DND-41 (cell line): ENCODE measurements around the gene PTPN23.

Experiments used
- ATAC-seq: fragments of 200-7000 bp; cut with Tn5 transposase; 3 replicates; pipeline ENCODE4 v1.9.1; 2021; ENCODE audit warnings: low read depth; ENCODE audit not compliant: insufficient read depth
- DNase-seq: peaks from one replicate; pipeline ENCODE4 v3.0.0-alpha.2; 2020
- H2AFZ ChIP-seq: 2 replicates; pipeline ENCODE4 v1.6.0; 2012; ENCODE audit warnings: low read depth, low read length
- H3K27ac ChIP-seq: 2 replicates; pipeline ENCODE4 v1.5.1; 2012; ENCODE audit warnings: low read length, inconsistent platforms
- H3K27me3 ChIP-seq: fragments of 200-600 bp; sonication (generic); 2 replicates; pipeline ENCODE4 v1.6.0; 2012; ENCODE audit warnings: low read length, mild to moderate bottlenecking, inconsistent platforms; ENCODE audit not compliant: insufficient read depth, poor library complexity
- H3K36me3 ChIP-seq: 2 replicates; pipeline ENCODE4 v1.5.1; 2012; ENCODE audit warnings: low read length, inconsistent platforms; ENCODE audit not compliant: insufficient read depth
- H3K4me1 ChIP-seq: 2 replicates; pipeline ENCODE4 v1.5.1; 2012; ENCODE audit warnings: mild to moderate bottlenecking, low read length; ENCODE audit not compliant: insufficient read depth
- H3K4me2 ChIP-seq: 2 replicates; pipeline ENCODE4 v1.6.0; 2012; ENCODE audit warnings: mild to moderate bottlenecking, moderate library complexity, low read length, inconsistent platforms; ENCODE audit not compliant: insufficient read depth
- H3K4me3 ChIP-seq, 2 experiments: fragments of 200-600 bp in 1 of 2; shearing (Covaris generic) in 1 of 2; 2 replicates each; pipeline ENCODE4 v1.5.1; 2012 to 2016; ENCODE audit warnings: inconsistent platforms in 2 of 2, low read length in 2 of 2, mild to moderate bottlenecking in 2 of 2, low read depth in 1 of 2, moderate library complexity in 1 of 2
- H3K79me2 ChIP-seq: 2 replicates; pipeline ENCODE4 v1.6.0; 2012; ENCODE audit warnings: low read length, inconsistent platforms; ENCODE audit not compliant: insufficient read depth
- H3K9ac ChIP-seq: 2 replicates; pipeline ENCODE4 v1.6.0; 2012; ENCODE audit warnings: low read depth, mild to moderate bottlenecking, inconsistent platforms, low read length, moderate library complexity
- H3K9me3 ChIP-seq: 2 replicates; pipeline ENCODE4 v1.5.1; 2012; ENCODE audit warnings: low read length, moderate library complexity, mild to moderate bottlenecking, inconsistent platforms; ENCODE audit not compliant: insufficient read depth, severe bottlenecking
- H4K20me1 ChIP-seq: 2 replicates; pipeline ENCODE4 v1.6.0; 2012; ENCODE audit warnings: low read length; ENCODE audit not compliant: insufficient read depth
- CTCF ChIP-seq: IDR thresholded peaks from 2 replicates; pipeline ENCODE4 v1.5.1; 2012; ENCODE audit warnings: borderline replicate concordance, low read length, moderate library complexity, mild to moderate bottlenecking; ENCODE audit not compliant: poor library complexity, severe bottlenecking; ENCODE audit errors: extremely low read depth
- EZH2 ChIP-seq: IDR thresholded peaks from 3 replicates; pipeline ENCODE4 v1.6.1; 2012; ENCODE audit warnings: borderline replicate concordance, low read depth, mild to moderate bottlenecking, moderate library complexity, low read length, inconsistent platforms; ENCODE audit not compliant: severe bottlenecking

Gene PTPN23

GRCh38 chr3:47394140-47394870 lies 13.5 kb downstream of the PTPN23 start:
- H3K4me2 ChIP-seq = no peak overlapping the region
- H3K4me3 ChIP-seq = no peak overlapping the region
- no peaks in the 10 kb centered on the region for H3K27me3 ChIP-seq
- H2AFZ ChIP-seq = no peak overlapping the region
- ATAC-seq = no peak
- H3K36me3 ChIP-seq = peaks cover 48% of the 10 kb centered on the region
- peaks cover 52% of the 10 kb centered on the region; the same call in 1 of the 2 replicates for H4K20me1 ChIP-seq
- no peaks in the 10 kb centered on the region for H3K9me3 ChIP-seq
- H3K9ac ChIP-seq = no peak overlapping the region
- no peak overlapping the region for H3K27ac ChIP-seq
- DNase-seq = no peak
- H3K4me1 ChIP-seq = no peaks in the 10 kb centered on the region
- H3K79me2 ChIP-seq = peaks cover 91% of the 10 kb centered on the region
- no peak for TF ChIP-seq CTCF
- no peak for TF ChIP-seq EZH2

GRCh38 chr3:47394881-47395280 lies 14.1 kb downstream of the PTPN23 start:
- Histone ChIP-seq H3K4me2 (no peak overlapping the region), H2AFZ (no peak overlapping the region), H3K79me2 (peaks cover 94% of the 10 kb centered on the region), H3K27me3 (no peaks in the 10 kb centered on the region), H3K36me3 (peaks cover 53% of the 10 kb centered on the region), H3K9ac (no peak overlapping the region), H4K20me1 (peaks cover 56% of the 10 kb centered on the region; the same call in 1 of the 2 replicates), H3K9me3 (no peaks in the 10 kb centered on the region), H3K27ac (no peak overlapping the region), H3K4me3 (no peak overlapping the region), H3K4me1 (no peaks in the 10 kb centered on the region)
- ATAC-seq = no peak
- DNase-seq = no peak
- TF ChIP-seq EZH2 = no peak
- TF ChIP-seq CTCF = no peak

- Histone ChIP-seq H3K9ac (no peak overlapping the region), H3K9me3 (no peaks in the 10 kb centered on the region), H2AFZ (no peak overlapping the region), H3K4me3 (no peak overlapping the region), H3K79me2 (peaks cover 76% of the 10 kb centered on the region), H3K36me3 (peaks cover 60% of the 10 kb centered on the region), H3K27me3 (no peaks in the 10 kb centered on the region), H3K4me2 (no peak overlapping the region), H3K4me1 (no peaks in the 10 kb centered on the region), H4K20me1 (peaks cover 34% of the 10 kb centered on the region; the same call in 1 of the 2 replicates), H3K27ac (no peak overlapping the region)
- TF ChIP-seq CTCF (no peak), EZH2 (no peak)
- no peak for ATAC-seq
- DNase-seq = no peak
Observed at GRCh38 chr3:47398228-47398627, 17.4 kb downstream of the PTPN23 start.
